Coronary artery (tissue), 2 donors: Measurements from ENCODE around the gene BRAF.

ENCODE experiments used
- DNase-seq: peaks from one replicate; pipeline ENCODE4 v3.0.0-alpha.2; 2017; ENCODE audit warnings: low spot score
- H3K27ac ChIP-seq, 2 donors: fragments of 200-600 bp; sonication (generic); one replicate each; pipeline ENCODE4 v1.5.1; 2016 to 2019
- H3K4me3 ChIP-seq: fragments of 200-600 bp; sonication (generic); 2 replicates; pipeline ENCODE4 v1.5.1; 2016; ENCODE audit warnings: mild to moderate bottlenecking, moderate library complexity
- TF ChIP-seq, protein P1 (sequence below): fragments of 200-600 bp; sonication (generic); IDR thresholded peaks from one replicate; pipeline ENCODE4 v1.5.1; 2019; ENCODE audit warnings: antibody characterized with exemption

The BRAF gene

DNA sequence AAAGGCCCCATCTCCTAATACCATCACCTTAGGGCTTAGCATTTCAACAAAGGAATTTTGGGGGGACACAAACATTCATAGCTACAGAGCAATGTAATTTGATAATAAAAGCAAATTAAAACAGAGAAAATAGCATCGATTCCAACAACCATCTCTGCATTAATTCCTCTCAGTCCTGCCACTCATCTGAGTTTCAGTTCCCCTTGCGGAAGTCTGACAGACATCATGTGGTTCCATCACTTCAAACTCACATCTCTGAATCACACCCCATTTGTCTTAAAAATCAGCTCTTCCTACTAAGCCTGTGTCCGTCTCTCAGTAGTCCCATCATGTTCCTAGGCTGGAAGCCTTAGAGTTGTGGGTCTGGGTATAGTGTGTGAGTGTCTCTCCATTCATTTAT is 248.4 kb downstream of the BRAF start:
- no peak for DNase-seq
- H3K4me3 ChIP-seq: no peak overlapping the region
- TF ChIP-seq, protein P1, sequence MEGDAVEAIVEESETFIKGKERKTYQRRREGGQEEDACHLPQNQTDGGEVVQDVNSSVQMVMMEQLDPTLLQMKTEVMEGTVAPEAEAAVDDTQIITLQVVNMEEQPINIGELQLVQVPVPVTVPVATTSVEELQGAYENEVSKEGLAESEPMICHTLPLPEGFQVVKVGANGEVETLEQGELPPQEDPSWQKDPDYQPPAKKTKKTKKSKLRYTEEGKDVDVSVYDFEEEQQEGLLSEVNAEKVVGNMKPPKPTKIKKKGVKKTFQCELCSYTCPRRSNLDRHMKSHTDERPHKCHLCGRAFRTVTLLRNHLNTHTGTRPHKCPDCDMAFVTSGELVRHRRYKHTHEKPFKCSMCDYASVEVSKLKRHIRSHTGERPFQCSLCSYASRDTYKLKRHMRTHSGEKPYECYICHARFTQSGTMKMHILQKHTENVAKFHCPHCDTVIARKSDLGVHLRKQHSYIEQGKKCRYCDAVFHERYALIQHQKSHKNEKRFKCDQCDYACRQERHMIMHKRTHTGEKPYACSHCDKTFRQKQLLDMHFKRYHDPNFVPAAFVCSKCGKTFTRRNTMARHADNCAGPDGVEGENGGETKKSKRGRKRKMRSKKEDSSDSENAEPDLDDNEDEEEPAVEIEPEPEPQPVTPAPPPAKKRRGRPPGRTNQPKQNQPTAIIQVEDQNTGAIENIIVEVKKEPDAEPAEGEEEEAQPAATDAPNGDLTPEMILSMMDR: no peak
- no peak overlapping the region for H3K27ac ChIP-seq

DNA sequence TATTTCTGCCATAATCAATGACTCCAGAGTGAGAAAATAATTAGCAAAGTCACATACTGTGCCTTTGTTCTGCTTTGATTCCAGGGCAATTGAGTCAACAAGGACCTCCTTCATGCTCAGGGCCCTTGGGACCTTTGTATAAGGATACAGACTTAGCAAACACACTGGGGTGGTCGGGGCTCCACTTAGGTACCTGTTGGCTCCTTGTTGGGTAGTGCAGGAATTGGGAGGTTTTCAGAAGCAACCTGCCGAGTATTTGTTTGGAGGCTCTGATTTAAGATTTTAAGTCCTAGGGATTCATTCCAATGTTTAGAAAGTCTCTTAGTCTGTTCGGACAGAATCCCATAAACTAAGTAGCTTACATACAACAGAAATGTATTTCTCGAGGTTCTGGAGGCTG is 249.0 kb downstream of the BRAF start:
- Histone ChIP-seq H3K4me3 (no peak overlapping the region), H3K27ac (peak overlapping the region in 1 of 2 donors; percentile 24)
- DNase-seq: no peak
- TF ChIP-seq, protein P1: no peak

DNA sequence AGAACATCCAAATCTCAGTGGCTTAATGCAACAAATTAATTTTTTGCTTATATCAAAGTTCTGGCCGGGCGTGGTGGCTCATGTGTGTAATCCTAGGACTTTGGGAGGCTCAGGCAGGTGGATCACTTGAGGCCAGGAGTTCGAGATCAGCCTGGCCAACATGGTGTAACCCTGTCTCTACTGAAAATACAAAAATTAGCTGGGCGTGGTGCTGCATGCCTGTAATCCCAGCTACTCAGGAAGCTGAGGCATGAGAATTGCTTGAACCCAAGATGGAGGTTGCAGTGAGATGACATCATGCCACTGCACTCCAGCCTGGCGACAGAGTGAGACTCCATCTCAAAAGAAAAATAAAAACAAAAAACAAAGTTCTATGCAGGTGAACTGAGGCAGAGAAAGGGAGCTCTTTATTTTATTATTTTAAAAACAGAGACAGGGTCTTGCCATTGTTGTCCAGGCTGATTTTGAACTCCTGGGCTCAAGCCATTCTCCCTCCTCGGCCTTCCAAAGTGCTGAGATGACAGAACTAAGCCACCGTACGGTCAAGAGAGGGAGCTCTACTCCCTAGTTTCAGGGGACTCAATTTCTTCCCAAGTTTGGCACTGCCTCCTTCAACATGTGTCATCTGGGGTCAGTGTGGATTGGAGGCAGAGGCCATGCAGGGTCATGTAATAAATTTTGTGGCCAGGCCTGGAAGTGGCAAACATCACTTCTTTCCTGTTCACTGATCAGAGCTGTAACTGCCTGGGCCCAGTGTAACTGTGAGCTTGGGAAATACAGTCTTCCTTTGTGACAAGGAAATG is 249.6 kb downstream of the BRAF start:
- TF ChIP-seq, protein P1: no peak

DNA sequence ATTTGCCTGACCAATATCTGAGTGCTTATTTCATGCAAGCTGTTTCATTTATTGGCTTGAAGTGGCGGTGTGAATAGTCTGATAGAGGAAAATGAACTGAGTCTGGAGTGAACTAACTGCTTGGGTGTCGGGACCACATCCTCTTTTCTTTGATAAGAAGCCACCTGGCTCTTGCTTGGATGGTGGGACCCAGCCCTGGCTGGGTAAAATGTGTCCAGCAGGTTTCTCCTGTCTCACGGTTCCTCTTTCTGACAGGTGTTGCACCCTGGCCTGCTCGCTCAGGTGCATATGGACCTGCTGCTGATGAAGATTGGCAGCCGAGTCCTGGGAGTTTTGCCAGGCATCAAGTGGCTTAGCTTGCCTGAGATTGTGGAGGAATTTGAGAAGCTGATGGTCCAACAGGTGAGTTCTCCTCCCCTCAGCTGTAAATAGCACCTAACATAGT is 250.4 kb downstream of the BRAF start:
- TF ChIP-seq, protein P1: no peak
- Histone ChIP-seq H3K4me3 (peak overlapping the region; percentile 76), H3K27ac (peak overlapping the region in 1 of 2 donors; percentile 86)
- no peak for DNase-seq

More for the DNA sequence above, 249.6 kb downstream of the BRAF start:
- no peak for DNase-seq
- H3K4me3 ChIP-seq: no peak overlapping the region
- H3K27ac ChIP-seq: peak overlapping the region in 1 of 2 donors; percentile 24

DNA sequence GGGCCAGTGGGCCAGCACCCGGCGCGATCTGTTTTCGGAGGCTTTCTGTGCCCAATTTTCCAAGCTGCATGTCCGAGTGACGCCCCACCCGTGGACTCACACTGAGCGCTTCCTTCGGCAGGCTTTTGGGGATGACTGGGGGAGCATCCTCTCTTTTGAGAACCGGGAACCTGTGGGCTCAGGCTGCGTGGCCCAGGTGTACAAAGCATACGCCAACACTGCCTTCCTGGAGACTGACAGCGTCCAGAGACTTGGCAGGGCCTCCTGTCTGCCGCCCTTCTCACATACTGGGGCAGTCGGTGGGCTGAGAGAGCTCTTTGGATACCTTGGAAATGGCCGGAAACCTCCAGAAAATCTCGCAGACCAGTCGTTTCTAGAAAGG is 251.0 kb downstream of the BRAF start:
- DNase-seq: no peak
- Histone ChIP-seq H3K27ac (peak overlapping the region; percentile 86 to 87), H3K4me3 (peak overlapping the region; percentile 76)
- TF ChIP-seq, protein P1: no peak

DNA sequence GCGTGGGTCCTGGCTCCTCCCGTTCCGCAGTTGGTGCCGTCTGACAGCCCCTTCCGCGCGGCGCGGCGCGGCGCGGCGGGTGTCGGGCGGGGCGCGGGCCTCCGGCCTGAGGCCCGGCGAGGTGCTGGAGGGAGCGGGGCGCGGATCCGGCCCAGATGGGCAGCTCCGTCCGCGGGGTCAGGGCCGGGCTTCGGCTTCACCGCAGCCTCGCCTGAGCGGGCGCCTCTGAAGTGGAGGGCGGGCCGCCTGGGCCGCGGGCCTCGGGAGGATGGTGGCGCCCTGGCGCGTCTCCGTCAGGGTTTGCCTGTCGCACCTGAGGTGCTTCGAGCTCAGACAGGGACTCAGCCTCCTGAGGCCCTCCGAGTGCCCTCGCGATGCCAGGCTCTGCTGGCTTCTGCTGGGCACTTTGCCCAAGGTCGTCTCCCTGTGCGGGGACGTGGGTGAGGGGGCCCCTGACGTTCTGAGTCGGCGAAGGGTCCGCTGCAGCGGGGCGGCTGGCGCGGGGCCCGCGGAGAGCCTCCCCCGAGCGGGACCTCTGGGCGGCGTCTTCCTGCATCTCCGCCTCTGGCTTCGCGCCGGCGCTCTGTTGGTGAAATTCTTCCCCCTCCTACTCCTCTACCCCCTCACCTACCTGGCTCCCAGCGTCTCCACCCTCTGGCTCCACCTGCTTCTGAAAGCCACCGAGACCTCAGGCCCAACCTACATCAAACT is 251.5 kb downstream of the BRAF start:
- H3K27ac ChIP-seq: peak overlapping the region; percentile 86 to 87
- TF ChIP-seq, protein P1: no peak
- peak overlapping the region; percentile 76 for H3K4me3 ChIP-seq
- no peak for DNase-seq
